LNCAP (cell line): ENCODE data around the gene FGFRL1.

Experiments used
- CTCF ChIP-seq: fragments of 450-650 bp; IDR thresholded peaks from 2 replicates; pipeline ENCODE4 v1.5.1; 2017; ENCODE audit warnings: mild to moderate bottlenecking

Gene FGFRL1

GRCh38 chr4:966266-967112 is 44.9 kb upstream of the FGFRL1 start:
- TF ChIP-seq CTCF, result no peak

- TF ChIP-seq CTCF, result no peak
These were observed 44.0 kb upstream of the FGFRL1 start for GRCh38 chr4:967113-968104.

GRCh38 chr4:968221-968620 is 43.2 kb upstream of the FGFRL1 start:
- no peak for TF ChIP-seq CTCF

- no peak for TF ChIP-seq CTCF
These were observed 42.6 kb upstream of the FGFRL1 start for GRCh38 chr4:968621-969394.

GRCh38 chr4:970046-970745 is 41.2 kb upstream of the FGFRL1 start:
- no peak for TF ChIP-seq CTCF

GRCh38 chr4:970854-971520 is 40.4 kb upstream of the FGFRL1 start:
- no peak for TF ChIP-seq CTCF
